Keratinocyte (primary cell): ENCODE data around the gene PCNX1.

Source experiments
- CTCF ChIP-seq, 3 experiments: IDR thresholded peaks in 1 of 3; conservative IDR thresholded peaks in 1 of 3; optimal IDR thresholded peaks in 1 of 3; 2 replicates in 2 of 3; 3 replicates in 1 of 3; pipeline versions ENCODE3 to v1.5.1; 2011; ENCODE audit warnings: low read length in 3 of 3, mild to moderate bottlenecking in 3 of 3, moderate library complexity in 2 of 3, control low read depth in 1 of 3, inconsistent platforms in 1 of 3; ENCODE audit not compliant: insufficient read depth in 2 of 3; ENCODE audit errors: extremely low read depth in 1 of 3
- EZH2 ChIP-seq: IDR thresholded peaks from one replicate; pipeline ENCODE4 v1.6.1; 2012; ENCODE audit warnings: inconsistent platforms, mild to moderate bottlenecking, low read length, moderate library complexity

- no peak for TF ChIP-seq CTCF (optimal IDR thresholded peaks at IDR 0.05 in 1 of 3, IDR thresholded peaks at IDR 0.05 in 1 of 3, conservative IDR thresholded peaks at IDR 0.05 in 1 of 3; ENCODE audit: extremely low read depth in 1 of 3, insufficient read depth in 2 of 3, low read length in 3 of 3)
- no peak for TF ChIP-seq EZH2
Measured at GRCh38 chr14:71142375-71143038, 235.2 kb downstream of the PCNX1 start.
